Esophagus muscularis mucosa (tissue), 4 donors: ENCODE results near the gene DLG4.

ENCODE experiments used
- CTCF ChIP-seq, 3 experiments: fragments of 200-600 bp in 2 of 3; fragments of 450-650 bp in 1 of 3; sonication (generic) in 2 of 3; IDR thresholded peaks; one replicate each; pipeline ENCODE4 v1.5.1; 2017 to 2019; ENCODE audit warnings: antibody characterized with exemption in 3 of 3, mild to moderate bottlenecking in 2 of 3, moderate library complexity in 1 of 3
- EP300 ChIP-seq: sonication (generic); formaldehyde crosslinking; IDR thresholded peaks from one replicate; pipeline ENCODE4 v1.6.1; 2017; ENCODE audit warnings: antibody characterized with exemption
- POLR2A ChIP-seq: fragments of 450-650 bp; IDR thresholded peaks from one replicate; pipeline ENCODE4 v1.6.1; 2017; ENCODE audit warnings: antibody characterized with exemption, moderate library complexity, mild to moderate bottlenecking, low read depth
- POLR2AphosphoS5 ChIP-seq, 2 donors: sonication (generic); formaldehyde crosslinking; IDR thresholded peaks; one replicate each; pipeline ENCODE4 v1.6.1; 2017; ENCODE audit warnings: antibody characterized with exemption in 2 of 2

GRCh38 chr17:7249830-7250229, 30.2 kb upstream of the DLG4 start:
- no peak for TF ChIP-seq CTCF (IDR thresholded peaks at IDR 0.05)
- no peak for TF ChIP-seq POLR2A
- no peak for TF ChIP-seq POLR2AphosphoS5 (IDR thresholded peaks at IDR 0.05)
- TF ChIP-seq EP300, result no peak
